ENCODE results near the gene SOBP. TPM values are rescaled to one million over a fixed set of nuclear protein-coding genes. Genes with fewer than 3 reads are reported as not detected.

Gene SOBP
- total RNA-seq, 4 donors from 2014 or later: 5.6 to 21.4 (median 18.1) TPM

DNA sequence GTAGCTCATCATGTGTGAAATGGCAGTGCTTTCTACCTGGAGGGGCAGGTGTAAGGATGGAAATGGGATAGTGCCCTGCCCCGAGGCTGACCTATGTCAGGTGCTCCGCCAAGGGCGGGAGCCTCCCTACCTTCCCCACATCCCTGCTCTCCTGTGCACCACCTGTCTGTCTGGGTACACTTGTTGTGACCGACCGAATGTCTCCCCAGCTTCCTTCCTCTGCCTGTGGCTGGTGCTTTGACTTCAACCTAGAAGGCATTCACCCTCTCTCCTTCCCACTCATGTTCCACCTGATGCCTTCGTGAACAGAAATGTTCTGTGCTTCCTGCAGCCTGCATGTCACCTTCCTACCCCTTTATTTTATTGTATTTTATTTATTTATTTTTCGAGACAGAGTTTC, 219.4 kb downstream of the SOBP start:
- no peak for DNase-seq
- Histone ChIP-seq H3K4me3 (replicated peaks in 1 of 3) (no peak overlapping the region), H3K27me3 (no peaks in the 10 kb centered on the region), H3K4me1 (no peaks in the 10 kb centered on the region), H3K27ac (no peak overlapping the region), H3K9me3 (no peaks in the 10 kb centered on the region), H3K36me3 (no peaks in the 10 kb centered on the region)
- intact Hi-C loops (cut with DNase I): loop anchor here (10.0 kb wide), 1 partner anchor 135 kb away; no protein-coding TSS in a partner anchor
- no peak for TF ChIP-seq POLR2A (IDR thresholded peaks at IDR 0.05)
- TF ChIP-seq, protein P1, sequence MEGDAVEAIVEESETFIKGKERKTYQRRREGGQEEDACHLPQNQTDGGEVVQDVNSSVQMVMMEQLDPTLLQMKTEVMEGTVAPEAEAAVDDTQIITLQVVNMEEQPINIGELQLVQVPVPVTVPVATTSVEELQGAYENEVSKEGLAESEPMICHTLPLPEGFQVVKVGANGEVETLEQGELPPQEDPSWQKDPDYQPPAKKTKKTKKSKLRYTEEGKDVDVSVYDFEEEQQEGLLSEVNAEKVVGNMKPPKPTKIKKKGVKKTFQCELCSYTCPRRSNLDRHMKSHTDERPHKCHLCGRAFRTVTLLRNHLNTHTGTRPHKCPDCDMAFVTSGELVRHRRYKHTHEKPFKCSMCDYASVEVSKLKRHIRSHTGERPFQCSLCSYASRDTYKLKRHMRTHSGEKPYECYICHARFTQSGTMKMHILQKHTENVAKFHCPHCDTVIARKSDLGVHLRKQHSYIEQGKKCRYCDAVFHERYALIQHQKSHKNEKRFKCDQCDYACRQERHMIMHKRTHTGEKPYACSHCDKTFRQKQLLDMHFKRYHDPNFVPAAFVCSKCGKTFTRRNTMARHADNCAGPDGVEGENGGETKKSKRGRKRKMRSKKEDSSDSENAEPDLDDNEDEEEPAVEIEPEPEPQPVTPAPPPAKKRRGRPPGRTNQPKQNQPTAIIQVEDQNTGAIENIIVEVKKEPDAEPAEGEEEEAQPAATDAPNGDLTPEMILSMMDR (IDR thresholded peaks at IDR 0.05): no peak
- WGBS, 2 donors: 85 to 92% methylated on average over 7 of the region's 7 CpGs

Other genes with a start within 250 kb of the SOBP start
- 10 to 100 TPM; 18.6 to 32.3 (median 25.6) TPM for gene PDSS2, start 30.6 kb upstream of the SOBP start, total RNA-seq

Data from thyroid gland (tissue), 4 donors.